SW480 (cell line): ENCODE measurements around the gene TMEM45A.

Experiments
- DNase-seq: peaks from one replicate; pipeline ENCODE4 v3.0.0-alpha.2; 2016; ENCODE audit warnings: low spot score

The TMEM45A gene

GRCh38 chr3:100621251-100621650 is 128.8 kb downstream of the TMEM45A start:
- no peak for DNase-seq
